Measurements from ENCODE around the gene SLC38A10.

The SLC38A10 gene

GRCh38 chr17:81197409-81197795, 97.7 kb downstream of the SLC38A10 start:
- TF ChIP-seq CTCF (IDR thresholded peaks at IDR 0.05; ENCODE audit: control insufficient read depth, insufficient read depth, low read depth, low read length, missing control alignments), result no peak
- H3K4me3 ChIP-seq (ENCODE audit: control insufficient read depth, low read depth, low read length), result no peak overlapping the region
- no peak for DNase-seq (ENCODE audit: low read depth)

GRCh38 chr17:81196505-81197408, 98.3 kb downstream of the SLC38A10 start:
- no peak for DNase-seq (ENCODE audit: low read depth)
- no peak overlapping the region for H3K4me3 ChIP-seq (ENCODE audit: control insufficient read depth, low read depth, low read length)
- no peak for TF ChIP-seq CTCF (IDR thresholded peaks at IDR 0.05; ENCODE audit: control insufficient read depth, insufficient read depth, low read depth, low read length, missing control alignments)

- H3K4me3 ChIP-seq (ENCODE audit: control insufficient read depth, low read depth, low read length), result no peak overlapping the region
- no peak for DNase-seq (ENCODE audit: low read depth)
- no peak for TF ChIP-seq CTCF (IDR thresholded peaks at IDR 0.05; ENCODE audit: control insufficient read depth, insufficient read depth, low read depth, low read length, missing control alignments)
Observed at GRCh38 chr17:81195941-81196495, 99.1 kb downstream of the SLC38A10 start.
